SIG-M5 (cell line): ENCODE results near the gene TEDC2.
"Not testable (repeated sequence)": the region's sequence is repeated elsewhere in the genome, so short reads cannot be mapped to it uniquely, and the experiment has no call there.

Experiments used
- DNase-seq: peaks from one replicate; lab custom pipeline; 2025; lab: John Stamatoyannopoulos, UW

Gene TEDC2, protein sequence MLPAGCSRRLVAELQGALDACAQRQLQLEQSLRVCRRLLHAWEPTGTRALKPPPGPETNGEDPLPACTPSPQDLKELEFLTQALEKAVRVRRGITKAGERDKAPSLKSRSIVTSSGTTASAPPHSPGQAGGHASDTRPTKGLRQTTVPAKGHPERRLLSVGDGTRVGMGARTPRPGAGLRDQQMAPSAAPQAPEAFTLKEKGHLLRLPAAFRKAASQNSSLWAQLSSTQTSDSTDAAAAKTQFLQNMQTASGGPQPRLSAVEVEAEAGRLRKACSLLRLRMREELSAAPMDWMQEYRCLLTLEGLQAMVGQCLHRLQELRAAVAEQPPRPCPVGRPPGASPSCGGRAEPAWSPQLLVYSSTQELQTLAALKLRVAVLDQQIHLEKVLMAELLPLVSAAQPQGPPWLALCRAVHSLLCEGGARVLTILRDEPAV

GRCh38 chr16:2459647-2460390, at the start of gene TEDC2:
TSS of gene TEDC2 (plus strand) at chr16:2460109. CDS start at chr16:2460145, 36 bp downstream.
- peak; percentile 67 for DNase-seq

DNA sequence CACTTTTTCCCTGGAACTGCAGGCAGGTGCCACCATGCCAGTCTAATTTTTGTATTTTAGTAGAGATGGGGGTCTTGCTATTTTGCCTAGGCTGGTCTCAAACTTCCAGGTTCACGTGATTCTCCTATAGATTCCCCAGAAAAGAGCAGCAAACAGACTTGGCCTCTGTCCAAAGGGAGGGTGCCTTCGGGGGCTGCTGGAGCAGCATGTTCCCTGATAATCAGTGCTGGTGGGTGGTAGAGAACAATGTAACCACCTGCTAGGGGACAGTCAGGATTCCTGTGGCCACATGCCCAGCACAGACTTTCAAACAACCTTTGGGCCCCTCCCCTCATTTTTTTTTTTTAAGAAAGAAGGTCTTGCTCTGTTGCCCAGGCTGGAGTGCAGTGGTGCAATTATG, 44.8 kb upstream of the TEDC2 start:
- no peak for DNase-seq

- no peak for DNase-seq
Observed at GRCh38 chr16:2420035-2420434, 39.9 kb upstream of the TEDC2 start.

DNA sequence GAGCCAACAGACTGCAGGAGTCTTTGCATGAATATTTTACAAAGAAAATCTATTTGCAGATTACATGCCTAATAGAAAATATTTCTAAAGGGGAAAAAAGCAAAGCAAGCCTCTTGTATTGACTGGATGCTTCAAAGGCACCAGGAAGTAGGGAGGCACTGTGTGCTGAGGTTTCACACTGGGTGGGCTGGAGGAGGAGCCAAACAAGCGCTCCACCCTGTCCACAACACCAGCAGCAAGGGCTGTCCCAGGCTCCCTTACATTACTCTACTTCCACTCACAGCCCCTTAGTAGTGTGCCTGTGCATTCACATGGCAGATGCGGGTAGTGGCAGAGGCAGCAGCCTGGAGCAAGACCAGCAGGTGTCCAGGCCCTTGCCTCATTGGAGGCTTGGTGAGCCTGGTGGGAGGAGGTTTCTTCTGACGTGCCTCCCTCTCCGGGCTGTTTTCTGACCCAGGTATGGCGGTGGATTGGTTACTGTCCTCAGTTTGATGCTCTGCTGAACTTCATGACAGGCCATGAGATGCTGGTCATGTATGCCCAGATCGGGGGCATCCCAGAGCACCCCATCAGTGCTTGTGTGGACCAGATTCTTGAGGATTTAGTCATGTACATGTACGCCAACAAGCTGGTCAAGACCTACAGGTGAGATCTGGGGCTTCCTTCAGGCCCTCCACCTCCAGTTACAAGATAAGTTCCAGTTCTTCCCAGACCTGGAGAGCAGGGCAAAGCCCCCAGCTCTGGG, 37.6 kb upstream of the TEDC2 start:
- no peak for DNase-seq

GRCh38 chr16:2424061-2425007, 35.6 kb upstream of the TEDC2 start:
- no peak for DNase-seq

DNA sequence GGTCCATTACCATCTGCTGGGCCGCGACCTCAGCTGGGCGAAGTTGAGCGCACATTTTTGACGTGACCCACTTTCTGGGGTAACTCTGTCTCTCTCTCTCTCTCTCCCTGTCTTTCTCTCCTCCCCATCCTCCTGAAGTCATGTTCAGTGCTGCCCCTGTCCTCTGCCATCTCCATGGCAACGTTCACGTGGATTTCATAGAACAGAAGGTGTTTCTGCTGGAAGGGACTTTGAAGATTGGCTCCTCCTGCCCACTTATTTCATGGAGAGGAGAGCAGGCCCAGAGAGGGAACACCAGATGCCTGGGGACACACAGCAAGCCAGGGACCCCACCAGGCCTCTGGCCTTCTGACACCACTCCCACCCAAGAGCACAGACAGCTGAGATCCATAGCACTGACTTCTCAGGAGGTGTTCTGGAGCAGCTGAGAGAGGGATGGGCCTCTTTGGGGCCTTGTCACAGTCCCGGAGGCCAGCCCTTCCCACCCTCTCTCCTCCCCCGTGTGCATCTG, 34.8 kb upstream of the TEDC2 start:
- DNase-seq: no peak

DNA sequence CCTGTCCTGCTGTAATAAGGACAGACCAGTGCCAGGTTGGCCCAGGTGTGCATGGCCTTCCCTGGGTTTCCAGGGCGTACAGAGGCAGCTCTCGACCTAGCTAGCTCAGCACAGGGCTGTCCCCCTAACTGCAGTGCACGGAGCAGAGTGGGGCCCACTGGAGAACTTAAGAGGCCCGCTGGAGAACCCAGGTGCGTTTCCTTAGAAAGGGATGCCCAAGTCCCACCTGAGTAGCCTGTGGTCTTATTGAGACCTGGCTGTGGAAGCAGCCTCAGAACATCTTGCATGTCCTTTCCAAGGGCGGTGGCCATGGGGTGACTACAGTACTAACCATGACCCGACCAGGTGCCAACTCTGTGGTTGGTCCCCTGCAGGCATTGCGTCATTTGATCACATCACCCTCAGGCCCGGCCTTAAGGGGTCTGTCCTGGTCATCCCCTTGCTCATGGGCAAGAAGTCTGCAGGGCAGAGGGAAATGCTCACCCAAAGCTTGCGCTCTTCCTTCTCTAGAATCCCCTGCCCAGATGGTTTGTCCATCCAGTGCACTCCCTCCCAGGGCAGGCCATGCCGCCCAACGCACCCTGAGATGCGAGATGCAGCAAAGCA, 34.0 kb upstream of the TEDC2 start:
- DNase-seq: no peak

DNA sequence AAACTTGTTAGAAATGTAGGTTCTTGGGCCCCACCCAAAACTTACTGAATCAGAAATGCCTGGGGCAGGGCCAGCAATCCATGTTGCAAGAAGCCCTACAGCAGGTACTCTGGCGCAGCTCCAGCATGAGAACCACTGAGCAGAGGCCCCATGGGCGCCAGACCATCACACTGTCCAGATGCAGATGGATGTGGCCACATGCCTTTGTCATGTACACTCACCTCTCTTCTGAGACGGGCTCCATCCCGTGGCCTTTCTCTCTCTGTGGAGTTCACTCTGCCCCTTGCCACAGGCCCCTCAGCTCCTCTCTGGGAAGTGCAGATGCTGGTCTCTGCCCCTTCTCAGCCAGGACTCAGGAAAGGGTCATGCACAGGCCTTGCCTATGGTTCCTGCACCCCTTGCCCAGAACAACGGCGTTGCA, 33.0 kb upstream of the TEDC2 start:
- no peak for DNase-seq

DNA sequence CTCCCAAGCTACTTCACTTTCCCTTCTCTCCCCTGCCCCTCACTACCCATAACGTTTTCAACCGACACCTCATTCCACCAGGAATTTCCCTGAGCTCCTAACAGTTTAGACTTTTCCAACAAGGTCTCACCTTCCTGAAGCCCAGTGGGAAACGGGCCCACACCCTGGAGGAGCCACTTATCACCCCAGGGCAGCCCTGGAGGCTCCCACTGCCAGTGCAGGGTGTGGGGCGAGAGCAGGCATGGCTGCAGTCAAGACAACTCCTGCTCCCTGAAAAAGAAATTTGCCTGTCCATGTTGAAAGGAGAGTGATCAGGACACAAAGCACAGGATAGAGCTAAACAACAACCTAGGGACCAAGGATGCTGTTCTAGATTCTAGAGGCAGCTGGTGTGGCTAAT, 32.4 kb upstream of the TEDC2 start:
- DNase-seq: no peak

- no peak for DNase-seq
Observed at GRCh38 chr16:2428051-2428783, 31.7 kb upstream of the TEDC2 start.

- DNase-seq: no peak
Observed at GRCh38 chr16:2428784-2429033, 31.2 kb upstream of the TEDC2 start.

- DNase-seq: no peak
Observed at GRCh38 chr16:2429034-2429770, 30.7 kb upstream of the TEDC2 start, which contains the start of gene CCNF. TSS of gene CCNF (plus strand) at chr16:2429447. CDS start at chr16:2429482, 35 bp downstream.

DNA sequence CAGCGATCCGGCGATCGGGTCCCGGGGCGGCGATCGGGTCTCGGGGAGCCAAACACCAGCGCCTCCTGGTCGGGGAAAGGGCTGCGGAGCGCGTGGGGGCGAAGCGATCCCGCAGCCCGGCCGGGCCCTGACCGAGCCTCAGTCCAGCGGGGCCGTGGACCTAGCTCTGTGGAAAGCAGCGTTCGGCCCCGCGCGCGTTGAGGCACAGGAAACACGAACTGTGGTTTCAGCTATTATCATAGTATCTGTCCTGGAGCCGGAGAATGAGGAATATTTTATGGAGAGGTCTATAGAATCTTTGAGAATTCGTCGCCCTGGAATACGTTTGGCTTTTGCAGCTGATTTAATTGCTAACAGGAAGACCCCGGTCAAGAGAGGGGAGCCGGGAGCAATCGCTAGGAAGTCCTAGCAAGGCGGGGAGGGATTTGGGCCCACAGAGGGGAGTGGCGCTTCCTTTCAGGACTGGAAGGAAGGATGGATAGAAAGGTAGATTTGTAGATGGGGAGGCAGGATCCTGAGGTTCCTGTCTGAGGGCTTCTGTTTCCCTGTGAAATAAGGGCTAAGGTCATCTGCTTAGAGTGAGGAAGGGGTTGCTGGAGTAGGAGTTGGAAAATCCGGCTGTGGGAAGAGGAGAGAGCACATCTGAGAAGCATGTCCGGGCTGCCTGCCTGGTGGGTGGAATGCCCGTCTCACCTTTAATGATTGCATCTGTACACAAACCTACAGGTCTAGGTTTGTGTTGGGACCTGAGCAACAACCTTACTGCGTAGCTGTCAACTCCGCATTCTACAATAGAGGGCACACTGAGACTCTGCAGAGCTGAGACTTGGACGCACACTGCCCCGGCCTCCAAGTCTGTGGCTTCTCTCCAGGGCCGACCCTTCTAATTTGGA, 29.9 kb upstream of the TEDC2 start:
- no peak for DNase-seq

DNA sequence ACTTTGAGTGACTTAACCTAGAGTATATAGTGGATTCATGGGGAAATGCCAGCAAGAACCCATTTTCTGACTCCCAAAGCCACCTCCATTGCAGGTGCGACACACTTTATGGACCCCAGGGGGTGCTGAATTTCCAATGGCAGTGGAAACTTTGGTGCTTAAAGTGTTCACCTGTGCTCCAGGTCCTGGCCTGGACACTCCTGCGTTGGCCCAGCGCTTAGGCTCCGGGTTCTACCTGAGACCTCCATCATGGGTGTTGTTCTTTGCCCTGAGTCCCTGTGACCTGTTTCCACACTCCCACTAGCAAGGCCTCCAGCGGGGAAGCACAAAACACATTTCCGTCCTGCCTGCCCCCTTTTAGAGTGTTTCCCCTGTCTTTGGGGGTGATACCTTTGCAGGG, 27.6 kb upstream of the TEDC2 start:
- no peak for DNase-seq

- DNase-seq: no peak
Observed at GRCh38 chr16:2432801-2433505, 27.0 kb upstream of the TEDC2 start.

DNA sequence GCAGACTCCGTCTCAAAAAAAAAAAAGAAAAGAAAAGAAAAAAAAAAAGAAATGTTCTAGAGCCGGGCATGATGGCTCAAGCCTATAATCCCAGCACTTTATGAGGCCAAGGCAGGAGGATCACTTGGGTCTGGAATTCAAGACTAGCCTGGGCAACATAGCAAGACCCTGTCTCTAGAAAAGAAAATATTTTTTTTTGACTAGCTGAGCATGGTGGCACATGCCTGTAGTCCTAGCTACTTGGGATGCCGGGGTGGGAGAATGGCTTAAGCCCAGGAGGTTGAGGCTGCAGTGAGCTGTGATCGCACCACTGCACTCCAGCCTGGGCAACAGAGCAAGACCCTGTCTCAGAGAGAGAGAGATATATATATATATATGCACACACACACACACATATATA, 24.7 kb upstream of the TEDC2 start:
- DNase-seq: not testable (repeated sequence)

DNA sequence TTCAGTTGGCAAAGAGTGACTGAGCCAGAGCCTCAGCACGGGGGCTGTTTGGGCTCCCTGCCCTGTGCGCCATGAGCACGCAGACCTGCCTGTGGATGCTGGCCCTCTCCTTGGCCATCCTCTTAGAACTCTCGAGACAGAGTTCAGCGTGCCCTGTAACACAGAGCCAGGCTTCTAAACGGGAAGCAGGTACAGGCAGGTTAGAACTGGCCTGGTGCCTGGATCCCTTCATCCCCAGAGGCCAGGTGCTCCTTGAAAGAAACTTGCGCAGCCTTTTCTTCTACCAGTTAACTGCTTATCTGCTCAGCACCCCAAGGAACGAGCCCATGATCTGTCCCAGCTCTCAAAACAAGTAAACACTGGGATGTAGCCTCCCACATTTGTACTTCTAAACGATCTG, 23.8 kb upstream of the TEDC2 start:
- DNase-seq: no peak
